CD1c-positive myeloid dendritic cell (primary cell): ENCODE data around the gene TESK1.

Experiments used
- DNase-seq: peaks from one replicate; pipeline ENCODE4 v3.0.0-alpha.2; 2016; ENCODE audit errors: extremely low spot score

TESK1 gene, protein sequence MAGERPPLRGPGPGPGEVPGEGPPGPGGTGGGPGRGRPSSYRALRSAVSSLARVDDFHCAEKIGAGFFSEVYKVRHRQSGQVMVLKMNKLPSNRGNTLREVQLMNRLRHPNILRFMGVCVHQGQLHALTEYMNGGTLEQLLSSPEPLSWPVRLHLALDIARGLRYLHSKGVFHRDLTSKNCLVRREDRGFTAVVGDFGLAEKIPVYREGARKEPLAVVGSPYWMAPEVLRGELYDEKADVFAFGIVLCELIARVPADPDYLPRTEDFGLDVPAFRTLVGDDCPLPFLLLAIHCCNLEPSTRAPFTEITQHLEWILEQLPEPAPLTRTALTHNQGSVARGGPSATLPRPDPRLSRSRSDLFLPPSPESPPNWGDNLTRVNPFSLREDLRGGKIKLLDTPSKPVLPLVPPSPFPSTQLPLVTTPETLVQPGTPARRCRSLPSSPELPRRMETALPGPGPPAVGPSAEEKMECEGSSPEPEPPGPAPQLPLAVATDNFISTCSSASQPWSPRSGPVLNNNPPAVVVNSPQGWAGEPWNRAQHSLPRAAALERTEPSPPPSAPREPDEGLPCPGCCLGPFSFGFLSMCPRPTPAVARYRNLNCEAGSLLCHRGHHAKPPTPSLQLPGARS

DNA sequence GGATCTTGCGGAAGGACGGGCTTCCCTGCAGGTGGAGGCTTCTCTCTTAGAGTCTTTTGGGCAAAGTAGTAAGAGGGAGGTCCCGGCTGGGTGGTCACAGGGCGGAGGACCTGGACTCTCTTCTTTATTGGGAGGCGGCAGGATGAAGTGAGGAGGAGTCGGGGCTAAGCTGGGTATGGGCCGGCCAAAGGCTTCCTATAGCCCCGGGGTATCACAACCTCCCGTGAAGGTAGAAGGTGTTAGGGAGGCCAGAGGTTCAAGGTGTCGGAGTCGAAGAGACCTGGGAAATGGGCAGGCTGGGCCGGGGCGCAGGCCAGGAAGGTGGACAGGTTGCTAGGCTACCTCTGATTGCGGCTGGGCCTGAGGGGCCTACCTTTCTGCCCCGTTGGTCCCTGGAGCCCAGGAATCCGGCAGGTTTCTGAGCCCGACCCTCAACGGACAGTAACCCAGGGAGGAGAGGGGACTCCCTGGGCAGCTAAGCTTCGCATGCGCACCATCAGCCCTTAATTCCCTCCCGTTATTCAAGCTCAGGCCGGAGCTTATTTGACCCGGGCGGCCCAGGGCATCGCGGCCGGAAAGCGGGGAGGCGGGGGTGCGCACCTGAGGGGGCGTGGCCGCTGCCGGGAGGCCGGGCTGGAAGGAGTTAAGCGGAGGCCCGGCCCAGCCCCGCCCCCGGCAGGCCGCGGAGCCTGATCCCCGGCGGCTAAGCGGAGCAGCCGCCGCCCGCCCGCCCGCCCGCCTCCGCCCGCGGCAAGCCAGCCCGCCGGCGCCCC, at the start of gene TESK1:
Gene TESK1, plus strand, starts transcription at position 685 of the 773 bp plus-strand sequence. CDS start 358 bp downstream, outside the sequence.
- peak; percentile 73 for DNase-seq

DNA sequence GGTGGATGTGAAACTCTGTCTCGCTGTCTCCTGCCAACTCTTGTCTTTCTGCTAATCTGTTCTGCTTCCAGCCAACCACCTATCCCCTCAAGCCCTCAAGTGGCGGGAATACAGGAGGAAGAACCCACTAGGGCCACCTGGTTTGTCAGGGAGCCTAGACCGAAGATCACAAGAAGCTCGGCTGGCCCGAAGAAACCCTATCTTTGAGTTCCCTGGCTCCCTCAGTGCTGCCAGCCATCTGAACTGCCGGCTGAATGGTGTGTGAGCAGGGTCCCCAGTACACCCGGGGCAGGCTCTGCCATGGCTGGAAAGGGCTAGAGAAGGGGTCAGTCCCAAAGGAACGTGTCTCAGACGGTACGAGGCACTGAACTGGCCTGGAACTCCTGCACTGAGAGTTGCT, 49.2 kb upstream of the TESK1 start:
- DNase-seq, result no peak

DNA sequence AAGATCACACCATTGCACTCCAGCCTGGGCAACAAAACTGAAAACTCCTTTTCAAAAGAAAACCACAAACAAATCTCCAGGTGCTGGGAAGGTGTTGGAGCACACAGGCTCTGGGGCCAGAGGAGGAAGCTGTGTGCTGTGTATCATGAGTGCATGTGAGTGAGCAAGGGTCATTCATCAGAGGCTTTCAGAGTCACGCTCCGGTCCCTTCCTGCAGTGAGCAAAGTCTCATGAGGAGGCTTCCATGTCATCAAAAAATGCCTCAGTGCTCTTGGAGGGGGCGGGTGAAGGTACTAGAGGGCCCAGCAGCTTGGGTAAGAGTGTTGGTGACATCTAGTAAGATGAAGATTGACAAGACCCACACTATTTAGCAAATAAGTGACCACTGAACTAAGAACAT, 48.3 kb upstream of the TESK1 start:
- no peak for DNase-seq

DNA sequence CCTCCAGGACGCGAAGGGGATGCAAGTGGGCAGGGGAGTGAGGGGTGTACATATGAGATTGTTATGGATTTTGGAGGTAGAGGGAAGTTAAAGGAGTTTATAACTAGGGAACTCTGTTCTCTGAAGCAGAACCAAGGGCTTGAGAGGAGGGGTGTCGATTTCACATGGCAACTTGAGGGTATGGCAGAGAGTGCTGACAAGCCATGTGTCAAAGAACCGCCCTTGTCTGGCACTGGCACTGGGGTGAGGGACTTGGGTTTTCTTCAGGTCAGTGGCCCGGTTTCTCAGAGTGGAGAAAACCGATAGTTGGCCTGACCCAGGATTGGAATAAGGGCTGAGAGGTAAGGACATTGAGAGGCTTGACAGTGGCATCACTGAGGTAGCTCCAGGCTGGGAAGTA, 47.7 kb upstream of the TESK1 start:
- no peak for DNase-seq

DNA sequence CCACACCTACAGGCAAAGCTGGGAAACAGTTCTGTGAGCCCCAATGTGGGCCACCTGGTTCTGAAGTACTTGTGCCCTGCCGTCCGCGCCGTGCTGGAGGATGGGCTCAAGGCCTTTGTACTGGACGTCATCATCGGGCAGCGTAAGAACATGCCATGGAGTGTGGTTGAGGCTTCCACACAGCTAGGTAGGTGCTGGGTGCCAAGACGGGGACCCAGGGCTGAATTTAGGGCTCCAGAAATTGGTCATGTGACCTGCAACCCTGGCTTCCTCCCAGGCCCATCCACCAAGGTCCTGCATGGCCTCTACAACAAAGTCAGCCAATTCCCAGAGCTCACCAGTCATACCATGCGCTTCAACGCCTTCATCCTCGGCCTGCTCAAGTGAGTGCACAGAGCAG, 46.9 kb upstream of the TESK1 start:
- DNase-seq, result no peak

DNA sequence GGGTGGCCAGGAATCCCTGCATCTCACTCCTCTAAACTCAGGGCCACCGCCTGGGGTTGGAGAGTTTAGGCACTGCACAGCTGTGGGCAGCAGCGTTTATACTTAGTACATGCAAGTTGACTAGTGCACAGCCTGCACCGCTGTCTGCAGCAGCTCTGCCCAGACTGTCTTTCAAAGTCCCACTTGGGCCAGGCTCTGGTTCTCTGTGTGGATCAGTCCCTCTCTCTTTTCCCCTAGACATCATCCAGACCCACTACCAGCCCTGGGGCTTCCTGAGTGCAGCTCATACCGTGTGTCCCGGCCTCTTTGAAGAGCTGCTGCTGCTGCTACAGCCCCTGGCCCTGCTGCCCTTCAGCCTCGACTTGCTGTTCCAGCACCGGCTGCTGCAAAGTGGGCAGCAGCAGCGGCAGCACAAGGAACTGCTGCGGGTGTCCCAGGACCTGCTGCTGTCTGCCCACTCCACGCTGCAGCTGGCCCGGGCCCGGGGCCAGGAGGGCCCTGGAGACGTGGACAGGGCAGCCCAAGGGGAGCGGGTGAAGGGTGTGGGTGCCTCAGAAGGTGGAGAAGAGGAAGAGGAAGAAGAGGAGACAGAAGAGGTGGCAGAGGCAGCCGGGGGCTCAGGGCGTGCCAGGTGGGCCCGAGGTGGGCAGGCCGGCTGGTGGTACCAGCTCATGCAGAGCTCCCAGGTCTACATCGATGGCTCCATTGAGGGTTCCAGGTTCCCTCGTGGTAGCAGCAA, 45.1 kb upstream of the TESK1 start:
- no peak for DNase-seq

DNA sequence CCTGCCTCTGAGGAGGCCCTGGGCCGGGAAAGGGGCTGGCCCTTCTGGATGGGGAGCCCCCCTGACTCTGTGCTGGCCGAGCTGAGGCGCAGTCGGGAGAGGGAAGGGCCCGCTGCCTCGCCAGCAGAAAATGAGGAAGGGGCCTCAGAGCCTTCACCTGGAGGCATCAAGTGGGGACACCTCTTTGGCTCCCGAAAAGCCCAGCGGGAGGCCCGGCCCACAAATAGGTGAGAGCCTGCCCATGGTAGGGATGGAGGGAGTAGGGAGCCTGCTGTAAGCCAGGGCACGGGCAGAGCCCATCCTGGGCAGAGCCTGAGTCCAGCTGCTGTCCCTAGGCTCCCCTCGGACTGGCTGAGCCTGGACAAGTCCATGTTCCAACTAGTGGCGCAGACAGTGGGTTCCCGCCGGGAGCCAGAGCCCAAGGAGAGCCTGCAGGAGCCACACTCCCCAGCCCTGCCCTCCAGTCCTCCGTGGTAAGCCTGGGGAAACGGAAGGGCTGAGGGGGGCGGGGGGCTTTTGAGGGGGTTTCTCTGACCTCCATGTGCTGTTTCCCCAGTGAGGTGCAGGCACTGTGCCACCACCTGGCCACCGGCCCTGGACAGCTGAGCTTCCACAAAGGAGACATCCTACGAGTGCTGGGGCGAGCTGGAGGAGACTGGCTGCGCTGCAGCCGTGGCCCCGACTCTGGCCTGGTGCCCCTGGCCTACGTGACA, 44.3 kb upstream of the TESK1 start:
- no peak for DNase-seq

DNA sequence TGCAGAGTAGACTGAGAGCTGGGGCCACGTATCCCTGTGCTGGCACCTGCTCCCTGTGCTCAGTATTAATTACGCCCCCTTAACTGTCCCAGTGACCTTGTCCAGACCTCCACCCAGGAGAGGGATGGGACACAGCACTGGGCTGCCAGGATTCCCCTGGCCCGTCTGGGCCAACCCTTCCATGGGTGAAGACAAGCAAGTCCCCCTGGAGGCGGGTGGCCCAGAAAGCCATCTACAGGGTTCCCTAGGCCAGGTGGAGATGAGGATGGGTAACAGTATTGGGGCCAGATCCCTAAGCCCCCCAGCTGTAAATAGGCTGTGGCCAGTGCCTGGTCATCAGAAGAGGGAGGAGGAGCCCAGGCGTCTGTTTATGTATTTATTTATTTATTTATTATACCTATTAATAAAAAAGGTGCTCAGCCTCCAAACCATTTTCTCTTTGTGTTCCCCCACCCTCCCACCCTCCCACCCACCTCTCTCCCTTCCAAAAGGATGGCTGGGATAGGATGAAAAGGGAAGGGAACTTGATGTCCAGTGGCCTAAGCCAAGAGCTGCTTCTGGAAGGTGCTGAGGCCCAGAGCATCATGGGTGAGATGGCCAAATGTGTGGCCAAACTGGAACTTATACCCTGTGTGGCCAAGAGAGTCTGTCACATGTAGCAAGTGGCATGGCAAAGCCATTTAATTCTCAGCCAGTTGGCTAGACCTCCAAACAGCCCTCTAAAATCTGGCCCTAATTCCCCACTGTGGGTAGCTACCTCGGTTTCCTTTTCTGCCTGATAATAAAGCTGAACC, 43.4 kb upstream of the TESK1 start:
- DNase-seq, result no peak

DNA sequence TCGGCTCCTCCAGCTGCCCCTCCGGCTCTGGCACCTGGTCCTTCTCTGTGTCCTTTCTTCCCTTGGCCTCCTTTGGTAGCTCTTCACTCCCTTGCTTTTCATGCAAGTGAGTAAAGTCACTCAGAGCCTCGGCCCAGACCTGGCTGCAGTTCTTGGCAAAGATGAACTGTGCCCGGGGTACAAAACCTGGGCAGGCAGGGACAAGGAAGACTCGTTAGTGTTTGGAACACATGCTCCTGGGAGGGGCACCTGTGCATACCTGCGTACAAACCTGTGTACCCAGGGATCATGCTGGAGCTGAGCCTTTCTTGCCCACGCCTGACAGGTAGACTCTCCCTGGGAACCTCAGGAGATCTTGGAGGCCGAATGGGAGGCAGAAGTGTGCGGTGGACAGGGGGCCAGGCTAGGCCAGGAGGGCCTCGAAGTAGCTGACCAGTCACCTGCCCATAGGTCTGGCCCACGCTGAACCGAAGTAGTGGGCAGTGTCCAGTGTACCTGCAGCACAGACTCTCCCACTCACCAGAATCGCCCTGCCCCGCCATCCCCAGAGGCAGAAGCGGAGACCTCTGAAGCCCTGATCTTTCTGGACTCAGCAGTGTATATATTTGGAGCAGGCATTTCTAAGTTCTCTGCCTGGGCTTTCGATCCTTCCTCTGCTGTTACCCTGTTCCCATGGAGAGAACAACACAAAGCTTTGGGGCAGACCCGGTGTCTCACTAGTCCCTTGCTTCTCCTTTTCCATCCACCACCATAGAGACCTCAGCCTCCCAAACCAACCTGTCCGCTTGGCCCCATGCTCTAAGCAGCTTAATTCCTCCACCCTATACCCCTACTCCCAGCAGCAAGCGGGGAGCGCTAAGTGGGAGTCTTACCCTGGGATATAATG, 41.9 kb upstream of the TESK1 start:
- DNase-seq, result no peak

DNA sequence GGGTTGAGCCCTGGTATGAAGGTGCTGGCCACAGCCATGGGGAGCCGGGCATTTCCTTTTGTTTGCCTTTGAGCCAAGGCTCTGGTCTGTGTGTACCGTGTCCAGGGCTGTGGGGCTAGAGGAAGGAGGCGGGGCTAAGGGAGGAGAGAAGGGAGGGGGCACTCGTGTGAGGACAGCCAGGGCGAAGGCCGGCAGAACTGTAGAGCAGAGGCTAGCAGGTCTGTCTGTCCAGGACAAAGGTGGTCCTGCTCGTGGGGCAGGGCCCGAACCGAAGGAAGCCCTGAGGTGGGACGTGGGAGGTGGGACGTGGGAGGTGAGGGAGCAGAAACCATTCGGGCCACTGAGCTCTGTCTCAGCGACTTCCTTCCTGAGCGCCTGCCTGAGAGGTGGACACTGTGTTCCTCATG, 41.3 kb upstream of the TESK1 start:
- DNase-seq, result no peak

DNA sequence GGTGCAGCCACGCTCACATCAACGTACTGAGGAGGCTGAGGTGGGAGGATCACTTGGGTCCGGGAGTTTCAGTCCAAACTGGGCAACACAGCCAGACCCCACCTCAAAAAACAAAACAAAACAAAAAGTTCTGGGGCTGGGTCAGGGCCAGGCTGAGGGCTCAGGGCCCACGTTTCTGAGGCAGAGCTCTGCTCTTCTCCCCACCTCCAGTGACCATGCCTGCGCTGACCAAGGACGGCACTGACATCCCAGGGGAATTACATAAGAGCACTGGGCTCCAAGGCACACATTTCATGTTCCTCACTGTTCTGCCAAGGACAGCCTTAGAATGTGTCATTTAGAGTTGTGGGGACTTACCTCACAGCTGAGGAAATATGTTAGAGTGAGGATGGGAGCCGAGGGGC, 40.4 kb upstream of the TESK1 start:
- DNase-seq, result no peak

DNA sequence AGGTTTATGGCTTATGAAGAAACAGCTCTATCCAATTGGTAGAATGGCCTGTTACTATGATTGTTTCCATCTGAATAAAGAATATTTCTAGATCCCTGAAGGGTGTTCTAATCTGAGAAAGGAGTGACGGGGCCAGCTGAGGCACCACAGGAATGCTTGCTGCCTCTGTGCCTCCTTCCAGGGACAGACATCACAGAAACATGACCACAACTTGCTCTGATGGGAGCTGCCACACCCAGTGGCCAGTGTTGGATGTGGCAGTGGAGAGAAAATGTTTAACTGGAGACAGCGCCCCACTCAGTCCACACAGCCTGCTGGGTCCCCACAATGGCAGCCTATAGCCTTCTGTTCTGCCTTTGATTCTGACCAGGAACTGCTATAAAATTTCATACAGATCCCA, 38.6 kb upstream of the TESK1 start:
- DNase-seq, result no peak

DNA sequence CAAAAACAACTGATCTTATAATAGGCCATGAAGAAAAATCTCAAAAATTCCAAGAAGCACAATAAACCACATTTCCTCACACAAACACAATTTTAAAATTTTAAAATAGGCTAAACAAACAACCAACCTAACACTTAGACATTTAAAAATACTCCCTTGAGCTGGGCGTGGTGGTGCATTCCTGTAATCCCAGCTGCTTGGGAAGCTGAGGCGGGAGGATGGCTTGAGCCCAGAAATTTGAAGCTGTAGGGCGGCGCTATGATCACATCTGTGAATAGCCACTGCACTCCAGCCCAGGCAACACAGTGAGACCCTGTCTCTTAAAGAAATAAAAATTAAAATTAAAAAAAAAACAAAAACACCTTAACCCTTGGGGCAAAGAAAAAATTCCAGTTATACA, 36.9 kb upstream of the TESK1 start:
- DNase-seq, result no peak

DNA sequence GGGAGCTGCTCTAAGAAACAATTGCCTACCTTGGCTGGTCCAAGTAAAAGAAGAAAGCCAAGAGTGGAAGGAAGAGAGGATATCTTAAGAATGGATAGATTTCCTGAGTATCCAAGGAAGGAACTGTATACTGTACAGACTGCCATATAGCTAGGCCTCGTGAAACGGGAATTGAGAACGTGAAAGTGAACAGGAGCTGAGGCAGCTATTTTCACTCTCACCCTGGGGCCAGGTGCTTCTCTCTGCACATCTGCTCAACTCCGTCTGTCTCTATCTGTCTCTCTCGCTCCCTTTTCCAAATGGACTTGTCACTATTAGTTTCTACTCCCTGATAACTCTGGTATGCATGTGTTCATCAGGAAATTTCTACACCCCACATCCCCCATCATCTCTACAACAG, 35.9 kb upstream of the TESK1 start:
- peak; percentile 5 for DNase-seq

DNA sequence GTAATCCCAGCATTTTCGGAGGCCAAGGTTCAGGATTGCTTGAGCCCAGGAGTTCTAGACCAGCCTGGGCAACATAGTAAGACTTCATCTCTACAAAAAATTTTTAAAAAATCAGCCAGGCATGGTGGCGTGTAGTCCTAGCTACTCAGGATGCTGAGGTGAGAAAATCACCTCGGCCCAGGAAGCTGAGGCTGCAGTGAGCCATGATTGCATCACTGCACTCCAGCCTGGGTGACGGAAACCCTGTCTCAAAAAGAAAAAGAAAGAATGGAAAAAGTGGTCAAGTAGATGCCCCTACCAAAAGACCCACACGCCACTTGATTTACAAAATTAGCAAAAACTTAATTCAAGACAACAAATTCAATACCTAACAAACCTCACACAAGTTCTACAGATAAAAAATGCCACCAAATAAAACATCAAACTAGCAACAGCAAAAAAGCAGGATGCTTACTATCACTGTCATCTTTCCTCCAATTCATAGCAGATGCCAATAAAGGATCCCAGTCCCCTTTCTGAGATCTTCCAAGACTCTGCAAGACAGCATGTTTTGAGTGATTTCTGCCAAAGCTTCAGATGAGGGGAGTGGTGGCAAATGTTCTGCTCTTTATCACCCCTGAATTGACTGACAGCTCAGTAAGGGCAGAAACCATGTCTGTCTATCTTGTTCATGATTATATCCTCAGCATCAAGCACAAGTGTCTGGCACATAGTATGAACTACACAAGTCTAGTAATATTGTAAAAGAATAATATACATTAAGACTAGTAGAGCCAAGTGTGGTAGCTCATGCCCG, 34.2 kb upstream of the TESK1 start:
- no peak for DNase-seq

DNA sequence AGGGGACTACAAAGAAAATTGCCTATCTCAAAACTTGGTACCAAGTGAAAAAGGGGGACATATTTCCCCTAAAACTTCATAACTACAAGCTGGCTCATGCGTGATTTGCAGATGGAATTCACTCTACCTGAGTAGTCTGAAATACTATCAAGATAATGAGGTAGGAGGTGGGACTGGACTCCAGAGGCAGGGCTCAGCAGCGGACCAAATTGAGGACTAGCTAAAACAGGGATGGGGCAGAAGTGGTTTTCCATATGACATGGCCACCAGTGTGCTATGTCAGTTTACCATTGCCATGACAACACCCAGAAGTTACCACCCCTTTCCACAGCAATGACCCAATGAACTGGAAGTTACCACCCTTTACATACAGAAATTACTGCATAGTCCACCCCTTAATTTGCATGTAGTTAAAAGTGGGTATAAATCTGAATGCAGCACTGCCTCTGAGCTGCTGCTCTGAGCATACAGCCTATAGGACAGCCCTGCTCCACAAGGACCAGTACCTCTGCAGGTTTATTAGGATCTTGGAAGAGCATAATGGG, 30.4 kb upstream of the TESK1 start:
- DNase-seq, result no peak

DNA sequence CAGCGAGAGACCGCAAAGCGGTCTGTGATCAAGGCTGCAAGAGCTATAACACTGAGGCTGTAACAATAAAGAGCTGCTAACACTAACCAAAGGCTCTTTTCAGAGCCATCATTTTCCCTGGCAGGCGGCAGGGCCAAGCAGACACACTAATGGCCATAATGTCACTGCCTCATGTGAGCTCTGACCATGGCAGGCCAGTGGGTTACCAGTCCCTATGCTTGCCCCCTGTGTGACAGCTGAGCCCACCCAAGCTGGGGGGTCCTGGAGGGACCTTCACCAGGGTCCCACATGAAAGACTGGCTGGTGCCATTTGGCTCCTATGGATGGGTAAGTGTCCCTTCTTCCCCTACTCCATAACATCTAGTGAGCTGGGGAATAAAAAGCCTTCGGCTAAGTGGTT, 29.6 kb upstream of the TESK1 start:
- DNase-seq, result no peak

DNA sequence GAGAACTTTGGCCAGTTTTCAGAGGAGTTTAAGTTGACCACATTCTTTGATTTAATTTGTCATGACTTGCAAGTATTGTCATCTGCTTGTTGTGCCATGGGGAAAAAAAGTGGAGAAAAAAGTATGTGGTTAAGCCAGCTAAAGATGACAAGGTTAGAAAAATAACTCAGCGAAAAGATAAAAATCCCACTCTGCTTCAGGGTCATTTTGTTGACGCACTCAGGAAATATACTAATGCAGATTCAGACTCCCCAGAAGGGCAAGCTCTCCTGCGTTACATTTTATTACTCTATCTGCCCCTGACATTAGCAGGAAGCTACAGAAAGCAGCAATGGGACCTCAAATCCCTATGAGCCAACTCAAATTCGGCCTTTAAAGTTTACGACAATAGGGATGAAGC, 27.6 kb upstream of the TESK1 start:
- no peak for DNase-seq
